PC-9 (cell line): Measurements from ENCODE around the gene PPIAL4G. TPM values are rescaled to one million over a fixed set of nuclear protein-coding genes. Genes with fewer than 3 reads are reported as not detected.
"Not testable (repeated sequence)": the region's sequence is repeated elsewhere in the genome, so short reads cannot be mapped to it uniquely, and the experiment has no call there.

Experiments used
- BruUV-seq: library from RNA; stranded (reverse); fragments of 400-500 nt; replicated peaks from 2 replicates; lab custom pipeline; 2021; lab: Mats Ljungman, UMichigan
- CTCF ChIA-PET: fragments of 300-600 bp; sonication (Branson Sonifier 250); formaldehyde crosslinking; loops from one replicate; lab custom pipeline; 2022; ENCODE audit warnings: antibody characterized with exemption; lab: Charles Lee
- POLR2A ChIA-PET: fragments of 300-600 bp; sonication (Branson Sonifier 250); formaldehyde crosslinking; loops from one replicate; lab custom pipeline; 2022; ENCODE audit warnings: antibody characterized with exemption; ENCODE audit not compliant: unreplicated experiment; lab: Charles Lee
- DNase-seq, 2 experiments: peaks; one replicate each; pipeline versions ENCODE4 v3.0.0 to v3.0.0-alpha.2; 2015 to 2022; ENCODE audit warnings: mixed read lengths in 1 of 2
- H2AFZ ChIP-seq: fragments of 200-600 bp; sonication (generic); 2 replicates; pipeline ENCODE4 v1.8.1; 2017; ENCODE audit warnings: antibody characterized with exemption
- H3F3A ChIP-seq: fragments of 200-600 bp; sonication (generic); 2 replicates; pipeline ENCODE4 v1.8.1; 2017; ENCODE audit warnings: antibody characterized with exemption, mild to moderate bottlenecking, low read depth; ENCODE audit not compliant: insufficient read depth
- H3K27ac ChIP-seq: fragments of 200-600 bp; sonication (generic); 2 replicates; pipeline ENCODE4 v1.6.1; 2016; ENCODE audit warnings: mixed run types
- H3K27me3 ChIP-seq: fragments of 200-600 bp; sonication (generic); 2 replicates; pipeline ENCODE4 v1.6.1; 2016; ENCODE audit warnings: low read depth, mixed run types; ENCODE audit not compliant: insufficient read depth
- H3K36me3 ChIP-seq: fragments of 200-600 bp; sonication (generic); 2 replicates; pipeline ENCODE4 v1.6.1; 2016; ENCODE audit warnings: low read depth, mixed run types
- H3K4me1 ChIP-seq: fragments of 200-600 bp; sonication (generic); replicated peaks from 2 replicates; pipeline ENCODE4 v1.6.1; 2016; ENCODE audit warnings: mixed run types; ENCODE audit not compliant: insufficient read depth
- H3K4me2 ChIP-seq: fragments of 200-600 bp; sonication (generic); 2 replicates; pipeline ENCODE4 v1.6.1; 2017; ENCODE audit warnings: mixed run types
- H3K4me3 ChIP-seq: fragments of 200-600 bp; sonication (generic); 2 replicates; pipeline ENCODE4 v1.6.1; 2016; ENCODE audit warnings: mixed run types
- H3K79me2 ChIP-seq: fragments of 200-600 bp; sonication (generic); 2 replicates; pipeline ENCODE4 v1.6.1; 2017; ENCODE audit warnings: low read depth, mixed run types
- H3K9me2 ChIP-seq: fragments of 200-600 bp; sonication (generic); 2 replicates; pipeline ENCODE4 v1.8.1; 2017; ENCODE audit warnings: mild to moderate bottlenecking; ENCODE audit not compliant: insufficient read depth
- H3K9me3 ChIP-seq: fragments of 200-600 bp; sonication (generic); 2 replicates; pipeline ENCODE4 v1.8.1; 2016; ENCODE audit warnings: low read depth; ENCODE audit not compliant: insufficient read depth
- H4K20me1 ChIP-seq: fragments of 200-600 bp; sonication (generic); 2 replicates; pipeline ENCODE4 v1.8.1; 2017; ENCODE audit not compliant: insufficient read depth
- EZH2 ChIP-seq: fragments of 200-600 bp; sonication (generic); IDR thresholded peaks from 2 replicates; pipeline ENCODE4 v1.8.0; 2017; ENCODE audit warnings: antibody characterized with exemption, low read depth
- intact Hi-C: fragments of 100-400 bp; cut with micrococcal nuclease; formaldehyde crosslinking; loops from one replicate; pipeline ENCODE4 v1.10.0; 2022; ENCODE audit not compliant: unreplicated experiment
- total RNA-seq: library from RNA; stranded (reverse); gene quantifications from 2 replicates; pipeline ENCODE4 v1.2.3, GENCODE V29; 2021
- TF ChIP-seq, protein P1 (sequence below): fragments of 200-600 bp; sonication (generic); conservative IDR thresholded peaks from 2 replicates; pipeline ENCODE4 v1.6.1; 2017; ENCODE audit warnings: mixed run types, antibody characterized with exemption, mild to moderate bottlenecking, moderate library complexity

The PPIAL4G gene
- total RNA-seq, 1 experiment from 2014 or later: not detected

DNA sequence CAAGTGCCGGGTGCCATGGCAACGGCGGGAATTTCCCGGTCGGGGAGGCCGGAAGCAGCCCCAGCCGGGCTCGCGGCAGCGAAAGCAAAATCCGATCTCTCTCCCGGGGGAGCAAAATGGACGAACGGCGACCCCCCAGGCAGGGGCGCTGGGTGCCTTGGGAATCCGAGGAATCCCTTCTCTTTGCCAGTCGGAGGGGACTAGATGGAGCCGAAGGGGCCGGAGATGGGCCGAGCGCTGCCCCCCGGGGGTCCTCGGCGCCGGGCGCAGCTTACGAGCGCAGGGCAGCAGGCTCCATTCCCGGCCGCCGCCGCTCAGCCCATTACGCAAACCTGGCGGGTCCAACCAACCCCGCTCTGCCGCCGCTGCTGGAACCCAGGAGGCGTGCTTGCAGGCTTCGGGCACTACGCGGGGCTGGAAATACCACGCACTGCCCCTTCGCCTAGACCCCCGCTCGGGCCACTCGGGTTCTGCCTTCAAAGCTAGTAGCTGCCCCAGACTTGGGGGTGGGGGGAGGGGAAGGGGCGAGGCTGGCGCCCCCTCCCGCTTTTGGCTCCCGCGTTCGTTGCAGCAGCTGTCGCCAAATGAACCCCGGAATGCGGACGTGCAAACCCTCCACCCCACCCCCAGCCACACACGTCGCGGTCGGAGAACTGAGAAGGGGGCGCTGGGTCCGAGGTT lies 24.1 kb downstream of the PPIAL4G start:
- H3K4me1 ChIP-seq, H3K9me2 ChIP-seq, H3F3A ChIP-seq, H3K27me3 ChIP-seq, H2AFZ ChIP-seq, intact Hi-C loops, H3K36me3 ChIP-seq, POLR2A ChIA-PET, H4K20me1 ChIP-seq, H3K27ac ChIP-seq, H3K79me2 ChIP-seq, H3K9me3 ChIP-seq, CTCF ChIA-PET: not testable (repeated sequence)
- Histone ChIP-seq H3K4me3 (peak overlapping the region; percentile 69), H3K4me2 (peak overlapping the region; percentile 79)
- DNase-seq: peak in 1 of 2 experiments; percentile 37
- BruUV-seq: TSS peak; percentile 60

DNA sequence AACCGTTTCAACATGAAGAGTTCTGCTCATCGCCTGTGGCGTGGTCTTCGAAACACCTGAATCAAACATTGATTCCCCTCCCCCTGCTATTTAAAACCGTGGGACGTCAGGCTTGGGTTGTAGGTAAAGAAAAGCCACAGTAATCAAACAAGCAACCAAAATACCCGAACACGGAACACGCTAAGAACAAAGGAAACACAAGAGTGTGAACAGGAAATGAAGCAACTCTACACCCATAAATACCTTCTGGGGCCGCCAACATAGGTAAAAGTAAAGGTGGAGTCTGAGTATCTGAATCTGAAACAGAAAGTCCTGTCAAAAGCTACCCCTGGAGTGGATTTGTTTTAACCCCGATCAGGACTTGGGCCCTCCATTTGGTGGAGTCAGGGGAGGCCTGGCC lies 24.7 kb downstream of the PPIAL4G start:
- H4K20me1 ChIP-seq, H3K9me2 ChIP-seq, H3K9me3 ChIP-seq, BruUV-seq, H3K4me1 ChIP-seq, H3F3A ChIP-seq, H3K36me3 ChIP-seq, intact Hi-C loops, H3K27me3 ChIP-seq, CTCF ChIA-PET, H3K79me2 ChIP-seq, POLR2A ChIA-PET: not testable (repeated sequence)
- Histone ChIP-seq H3K4me2 (peak overlapping the region; percentile 79), H3K4me3 (peak overlapping the region; percentile 69; the same call in 1 of the 2 replicates), H3K27ac (peak overlapping the region; percentile 50), H2AFZ (0 out of 2 replicates have a peak overlapping the region, but pooled peaks have one; percentile 43)
- DNase-seq: peak in 1 of 2 experiments; percentile 18

DNA sequence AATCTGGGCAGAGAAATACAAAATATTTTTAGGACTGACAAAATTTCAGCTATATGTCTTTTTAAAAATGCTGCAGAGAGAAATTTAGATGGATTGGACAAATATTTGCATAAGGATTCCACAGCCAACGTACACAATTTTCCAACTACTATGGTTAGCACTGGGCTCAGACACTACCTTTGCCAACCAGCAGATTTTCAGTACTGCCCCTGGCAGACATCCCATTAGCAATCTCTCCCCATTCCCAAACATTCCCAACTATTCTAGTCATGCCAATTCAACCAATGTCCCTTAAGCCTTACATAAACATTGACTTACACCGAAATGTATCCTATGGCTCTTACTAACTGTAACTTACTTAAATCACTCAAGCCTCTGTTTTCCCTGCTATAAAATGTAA lies 30.3 kb downstream of the PPIAL4G start:
- H3K79me2 ChIP-seq, BruUV-seq, H3K4me1 ChIP-seq, H4K20me1 ChIP-seq, POLR2A ChIA-PET, H3K4me3 ChIP-seq, H3K9me2 ChIP-seq, DNase-seq, H3K9me3 ChIP-seq, H3F3A ChIP-seq, H3K27me3 ChIP-seq, H3K4me2 ChIP-seq, H3K27ac ChIP-seq, H2AFZ ChIP-seq, CTCF ChIA-PET, H3K36me3 ChIP-seq, intact Hi-C loops: not testable (repeated sequence)

DNA sequence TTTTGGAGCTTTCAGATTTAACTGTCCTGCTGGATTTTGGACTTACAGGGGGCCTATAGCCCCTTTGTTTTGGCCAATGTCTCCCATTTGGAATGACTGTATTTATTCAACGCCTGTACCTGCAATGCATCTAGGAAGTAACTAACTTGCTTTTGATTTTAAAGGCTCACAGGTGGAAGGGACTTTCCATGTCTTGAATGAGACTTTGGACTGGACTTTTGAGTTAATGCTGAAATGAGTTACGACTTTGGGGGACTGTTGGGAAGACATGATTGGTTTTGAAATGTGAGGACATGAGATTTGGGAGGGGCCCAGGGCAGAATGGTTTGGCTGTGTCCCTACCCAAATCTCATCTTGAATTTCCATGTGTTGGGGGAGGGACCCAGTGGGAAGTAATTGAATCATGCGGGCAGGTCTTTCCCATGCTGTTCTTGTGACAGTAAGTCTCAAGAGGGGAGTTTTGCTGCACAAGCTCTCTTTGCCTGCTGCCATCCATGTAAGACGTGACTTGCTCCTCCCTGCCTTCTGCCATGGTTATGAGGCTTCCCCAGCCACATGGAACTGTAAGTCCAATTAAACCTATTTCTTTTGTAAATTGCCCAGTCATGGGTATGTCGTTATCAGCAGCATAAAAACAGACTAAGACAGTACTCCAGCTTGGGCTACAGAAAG lies 43.3 kb downstream of the PPIAL4G start:
- H3F3A ChIP-seq, H3K27me3 ChIP-seq, H3K36me3 ChIP-seq, intact Hi-C loops, H3K79me2 ChIP-seq, CTCF ChIA-PET, H2AFZ ChIP-seq, H3K4me3 ChIP-seq, H3K9me3 ChIP-seq, DNase-seq, H3K27ac ChIP-seq, H3K9me2 ChIP-seq, H4K20me1 ChIP-seq, BruUV-seq, H3K4me2 ChIP-seq, POLR2A ChIA-PET, H3K4me1 ChIP-seq: not testable (repeated sequence)

DNA sequence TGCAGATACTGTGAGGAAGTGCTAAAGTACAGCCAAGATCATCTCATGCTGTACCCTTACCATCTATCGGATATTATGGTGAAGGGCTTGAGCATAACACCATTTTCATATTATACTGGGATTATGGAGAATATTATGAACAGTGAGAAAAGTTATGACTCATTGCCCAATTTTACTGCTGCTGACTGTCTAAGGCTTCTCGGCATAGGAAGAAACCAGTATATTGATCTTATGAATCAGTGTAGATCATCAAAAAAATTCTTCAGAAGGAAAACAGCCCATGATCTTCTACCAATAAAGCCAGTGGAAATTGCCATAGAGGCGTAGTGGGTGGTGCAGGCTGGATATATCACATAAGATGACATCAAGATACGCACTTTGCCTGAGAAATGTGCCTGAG lies 47.7 kb downstream of the PPIAL4G start:
- BruUV-seq: no TSS peak

More for the DNA sequence above, 47.7 kb downstream of the PPIAL4G start:
- no peaks in the 10 kb centered on the region for H3K36me3 ChIP-seq
- CTCF ChIA-PET: no interaction called here
- no peaks in the 10 kb centered on the region for H3K4me1 ChIP-seq
- H3K27ac ChIP-seq: no peak overlapping the region
- POLR2A ChIA-PET: no interaction called here
- no peaks in the 10 kb centered on the region for H3K27me3 ChIP-seq
- no peak overlapping the region for H3K4me3 ChIP-seq
- no peaks in the 10 kb centered on the region for H3K9me3 ChIP-seq
- no peak overlapping the region for H3K4me2 ChIP-seq
- no peak overlapping the region for H2AFZ ChIP-seq
- no peaks in the 10 kb centered on the region for H4K20me1 ChIP-seq
- intact Hi-C loops: no loop called here
- no peaks in the 10 kb centered on the region for H3K9me2 ChIP-seq
- H3K79me2 ChIP-seq: no peaks in the 10 kb centered on the region
- TF ChIP-seq EZH2: no peak
- TF ChIP-seq, protein P1, sequence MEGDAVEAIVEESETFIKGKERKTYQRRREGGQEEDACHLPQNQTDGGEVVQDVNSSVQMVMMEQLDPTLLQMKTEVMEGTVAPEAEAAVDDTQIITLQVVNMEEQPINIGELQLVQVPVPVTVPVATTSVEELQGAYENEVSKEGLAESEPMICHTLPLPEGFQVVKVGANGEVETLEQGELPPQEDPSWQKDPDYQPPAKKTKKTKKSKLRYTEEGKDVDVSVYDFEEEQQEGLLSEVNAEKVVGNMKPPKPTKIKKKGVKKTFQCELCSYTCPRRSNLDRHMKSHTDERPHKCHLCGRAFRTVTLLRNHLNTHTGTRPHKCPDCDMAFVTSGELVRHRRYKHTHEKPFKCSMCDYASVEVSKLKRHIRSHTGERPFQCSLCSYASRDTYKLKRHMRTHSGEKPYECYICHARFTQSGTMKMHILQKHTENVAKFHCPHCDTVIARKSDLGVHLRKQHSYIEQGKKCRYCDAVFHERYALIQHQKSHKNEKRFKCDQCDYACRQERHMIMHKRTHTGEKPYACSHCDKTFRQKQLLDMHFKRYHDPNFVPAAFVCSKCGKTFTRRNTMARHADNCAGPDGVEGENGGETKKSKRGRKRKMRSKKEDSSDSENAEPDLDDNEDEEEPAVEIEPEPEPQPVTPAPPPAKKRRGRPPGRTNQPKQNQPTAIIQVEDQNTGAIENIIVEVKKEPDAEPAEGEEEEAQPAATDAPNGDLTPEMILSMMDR: no peak
- H3F3A ChIP-seq: no peaks in the 10 kb centered on the region
- no peak for DNase-seq
